HG02970 (cell line): ENCODE measurements around the gene DNAAF5.

Experiments used
- ATAC-seq: cut with Tn5 transposase; IDR thresholded peaks from one replicate; pipeline ENCODE4 v1.9.1; 2021; ENCODE audit warnings: mild to moderate bottlenecking, moderate library complexity, moderate number of reproducible peaks; ENCODE audit not compliant: unreplicated experiment, low FRiP score

DNAAF5 gene

DNA sequence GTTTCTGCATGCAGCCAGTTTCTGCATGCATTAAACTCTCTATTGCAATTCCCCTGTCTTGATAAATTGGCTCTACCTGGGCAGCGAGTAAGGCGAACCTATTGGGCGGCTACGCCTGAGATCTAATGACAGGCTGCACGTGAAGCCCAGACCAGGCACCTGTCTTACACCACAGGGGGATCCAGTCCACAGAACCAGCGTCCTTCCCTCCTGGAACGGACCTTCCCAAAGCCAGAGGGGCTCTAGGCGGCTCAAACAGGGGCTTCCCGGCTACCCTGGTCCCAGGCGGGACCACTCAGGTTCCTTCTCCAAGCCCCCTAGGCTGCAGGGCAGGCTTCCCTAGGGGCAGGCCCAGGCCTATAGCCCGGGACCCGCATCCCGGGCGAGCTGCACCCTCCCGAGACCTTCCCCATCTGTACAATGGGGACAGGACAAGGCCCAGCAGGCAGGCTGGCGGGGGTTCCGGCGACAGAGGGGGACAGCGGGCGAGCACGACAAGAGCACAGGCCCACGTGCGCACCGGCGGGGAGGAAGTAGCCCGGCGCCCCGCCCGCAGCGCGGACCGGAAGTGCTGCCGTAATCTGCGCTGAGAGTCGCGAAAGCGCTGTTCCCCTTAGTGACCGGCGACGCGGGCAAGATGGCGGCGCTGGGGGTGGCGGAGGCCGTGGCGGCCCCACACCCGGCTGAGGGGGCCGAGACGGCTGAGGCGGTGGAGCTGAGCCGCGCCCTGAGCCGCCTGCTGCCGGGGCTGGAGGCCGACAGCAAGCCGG is at the start of gene DNAAF5:
Gene DNAAF5, plus strand, starts transcription at position 616 of the 770 bp plus-strand sequence. Its CDS starts 22 bp downstream, at position 638.
- ATAC-seq, result peak; percentile 82

DNA sequence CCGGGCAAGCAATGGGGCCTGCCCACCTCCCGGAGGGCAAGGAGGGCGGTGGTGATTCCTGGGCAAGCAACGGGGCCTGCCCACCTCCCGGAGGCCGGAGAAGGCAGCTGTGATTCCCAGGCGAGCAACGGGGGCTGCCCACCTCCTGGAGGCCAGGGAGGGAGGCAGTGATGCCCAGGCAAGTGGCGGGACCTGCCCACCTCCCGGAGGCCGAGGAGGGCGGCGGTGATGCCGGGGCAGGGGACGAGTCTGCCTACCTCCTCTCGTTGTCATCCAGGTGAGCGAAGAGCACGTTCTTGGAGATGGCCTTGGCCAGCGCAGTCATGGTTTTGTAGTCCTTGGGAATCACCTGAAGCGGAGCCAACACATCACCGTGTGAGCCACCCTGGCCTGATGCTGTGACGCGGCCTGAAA is 49.5 kb upstream of the DNAAF5 start:
- no peak for ATAC-seq

DNA sequence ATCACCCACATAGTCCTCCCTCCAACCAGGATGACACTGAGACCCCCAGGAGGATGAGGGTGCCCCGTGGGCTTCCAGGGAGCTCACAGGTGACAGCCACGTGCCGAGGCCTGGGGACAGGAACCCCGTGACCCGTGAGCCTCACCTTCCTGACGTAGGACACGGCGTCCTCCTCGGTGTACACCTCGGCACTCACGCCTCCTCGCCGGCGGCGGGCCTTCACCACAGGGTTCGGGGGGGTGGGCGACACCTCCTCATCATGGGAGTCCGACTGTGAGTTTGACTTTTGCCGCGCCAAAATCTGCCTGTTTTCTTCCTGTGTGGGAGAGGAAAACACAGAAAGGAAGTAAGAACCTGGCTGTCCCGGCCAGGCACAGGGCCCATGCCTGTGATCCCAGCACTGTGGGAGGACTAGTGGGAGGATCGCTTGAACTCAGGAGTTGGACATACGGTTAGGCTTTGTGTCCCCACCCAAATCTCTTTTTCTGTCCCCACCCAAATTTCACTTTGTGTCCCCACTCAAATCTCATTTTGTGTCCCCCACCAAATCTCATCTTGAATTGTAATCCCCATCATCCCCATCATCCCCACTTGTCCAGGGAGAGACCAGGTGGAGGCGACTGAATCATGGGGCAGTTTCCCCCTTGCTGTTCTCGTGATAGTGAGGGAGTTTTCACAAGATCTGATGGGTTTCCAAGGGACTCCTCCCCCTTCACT is 45.9 kb upstream of the DNAAF5 start:
- ATAC-seq, result no peak

DNA sequence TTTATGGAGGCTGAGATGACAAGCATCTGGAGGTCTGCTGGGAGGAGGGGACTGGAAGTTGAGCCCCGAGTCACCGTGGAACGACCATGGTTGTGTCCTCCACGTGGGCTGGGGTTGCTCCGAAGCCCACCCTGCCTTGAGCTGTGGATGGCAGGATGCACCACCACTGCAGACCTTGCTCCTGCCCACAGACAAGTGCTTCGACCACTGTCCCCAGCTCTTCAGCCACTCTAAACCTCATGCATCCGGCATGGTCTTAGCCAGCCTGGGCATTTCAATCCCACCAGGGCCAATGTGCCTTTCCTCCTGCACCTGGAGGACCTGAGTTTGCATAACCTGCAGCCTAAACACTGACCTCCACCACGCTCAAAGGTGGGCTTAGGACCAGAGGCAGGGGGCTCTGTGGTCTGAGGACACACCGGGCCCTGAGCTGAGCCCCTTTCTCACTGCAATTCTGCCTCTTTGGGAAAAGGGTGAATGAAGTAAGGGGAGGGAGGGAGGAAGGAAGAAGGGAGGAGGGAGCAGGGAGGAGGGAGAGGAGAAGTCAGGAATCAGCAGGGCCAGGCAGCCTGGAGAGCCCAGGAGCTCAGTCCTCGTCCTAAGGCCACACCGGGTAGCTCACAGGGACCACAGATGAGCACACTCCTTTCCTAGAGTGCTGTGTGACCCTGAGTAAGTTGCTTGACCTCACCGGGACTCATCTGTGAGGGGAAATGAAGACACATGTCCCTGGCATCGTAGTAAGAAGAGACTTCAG is 44.8 kb upstream of the DNAAF5 start:
- no peak for ATAC-seq

DNA sequence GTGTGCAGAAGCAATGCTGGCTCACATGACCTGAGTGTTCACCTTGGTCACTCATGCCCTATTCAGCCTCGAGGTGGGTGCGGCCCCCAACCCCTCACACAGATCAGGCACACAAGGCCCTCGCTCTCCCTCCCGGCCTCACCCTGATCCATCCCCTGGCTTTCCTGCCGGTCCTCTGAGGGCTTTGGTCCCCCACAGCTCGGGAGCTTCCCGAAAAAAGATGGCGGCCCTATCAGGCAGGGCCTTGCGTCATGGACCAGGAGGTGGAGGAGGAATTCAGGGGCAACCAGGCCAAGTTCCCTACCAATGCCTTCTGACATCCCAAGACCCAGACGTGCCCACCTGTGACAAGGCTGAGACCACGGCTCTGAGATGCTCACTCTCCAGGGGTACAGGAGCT is 43.7 kb upstream of the DNAAF5 start:
- no peak for ATAC-seq

DNA sequence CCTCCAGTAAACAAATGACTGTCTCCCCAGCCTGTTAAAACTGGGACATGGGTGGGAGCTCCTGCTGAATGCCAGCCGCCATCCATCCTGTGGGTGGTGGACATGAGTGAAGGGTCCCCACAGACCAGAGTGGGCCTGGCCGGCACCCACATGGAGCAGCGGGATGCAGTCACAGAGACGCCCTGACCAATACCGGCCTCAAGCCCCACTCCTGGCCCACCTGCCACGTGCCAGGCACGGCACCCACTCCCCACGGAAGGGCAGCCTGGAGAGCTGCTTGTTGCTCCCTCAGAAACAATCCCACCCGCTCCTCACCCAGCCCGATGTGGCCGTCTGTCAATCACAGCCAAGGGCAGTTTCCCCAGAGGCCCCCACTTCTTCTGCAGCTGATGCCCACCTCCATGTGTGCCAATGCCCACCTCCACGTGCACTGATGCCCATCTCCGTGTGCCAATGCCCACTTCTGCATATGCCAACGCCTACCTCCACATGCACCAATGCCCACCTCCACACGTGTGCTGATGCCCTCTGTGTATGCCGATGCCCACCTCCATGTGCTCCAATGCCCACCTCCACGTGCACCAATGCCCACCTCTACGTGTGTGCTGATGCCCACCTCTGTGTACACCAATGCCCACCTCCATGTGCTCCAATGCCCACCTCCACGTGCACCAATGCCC is 42.8 kb upstream of the DNAAF5 start:
- ATAC-seq, result no peak

DNA sequence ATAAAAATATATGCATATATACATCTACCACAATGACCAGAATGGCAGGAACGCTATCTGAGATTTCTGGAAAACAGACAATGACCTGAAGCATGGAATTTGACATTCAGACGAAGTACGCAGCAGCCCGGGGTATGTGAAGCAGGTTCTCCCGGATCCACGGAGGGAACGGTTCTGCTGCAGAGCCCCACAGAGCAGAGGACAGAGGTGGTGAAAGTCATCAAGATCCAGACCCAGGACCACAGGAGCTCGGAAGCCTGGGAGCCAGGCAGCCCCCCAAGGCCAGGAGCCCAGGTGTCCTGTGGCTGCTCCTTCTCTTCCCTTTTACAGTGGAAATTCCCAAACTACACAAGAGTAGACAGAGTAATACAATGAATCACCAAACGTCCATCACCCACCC is 42.1 kb upstream of the DNAAF5 start:
- ATAC-seq, result no peak

DNA sequence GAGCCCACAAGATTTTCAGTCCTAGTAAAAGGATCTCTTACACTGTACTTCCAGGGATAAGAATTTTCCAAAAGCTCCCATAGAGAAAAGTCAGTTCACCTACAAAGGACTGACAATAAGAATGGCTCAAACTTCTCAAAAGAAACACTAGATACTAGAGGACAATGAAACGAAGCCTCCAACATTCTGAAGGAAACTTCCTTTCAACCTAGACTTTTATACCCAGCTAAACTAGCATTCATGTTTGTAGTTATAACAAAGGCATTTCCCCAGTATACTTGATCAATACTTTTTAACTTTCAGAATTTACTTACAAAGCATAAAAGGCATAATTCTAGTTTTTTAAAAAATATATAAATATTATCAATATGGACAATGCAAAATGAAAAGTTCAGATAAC is 41.0 kb upstream of the DNAAF5 start:
- no peak for ATAC-seq

DNA sequence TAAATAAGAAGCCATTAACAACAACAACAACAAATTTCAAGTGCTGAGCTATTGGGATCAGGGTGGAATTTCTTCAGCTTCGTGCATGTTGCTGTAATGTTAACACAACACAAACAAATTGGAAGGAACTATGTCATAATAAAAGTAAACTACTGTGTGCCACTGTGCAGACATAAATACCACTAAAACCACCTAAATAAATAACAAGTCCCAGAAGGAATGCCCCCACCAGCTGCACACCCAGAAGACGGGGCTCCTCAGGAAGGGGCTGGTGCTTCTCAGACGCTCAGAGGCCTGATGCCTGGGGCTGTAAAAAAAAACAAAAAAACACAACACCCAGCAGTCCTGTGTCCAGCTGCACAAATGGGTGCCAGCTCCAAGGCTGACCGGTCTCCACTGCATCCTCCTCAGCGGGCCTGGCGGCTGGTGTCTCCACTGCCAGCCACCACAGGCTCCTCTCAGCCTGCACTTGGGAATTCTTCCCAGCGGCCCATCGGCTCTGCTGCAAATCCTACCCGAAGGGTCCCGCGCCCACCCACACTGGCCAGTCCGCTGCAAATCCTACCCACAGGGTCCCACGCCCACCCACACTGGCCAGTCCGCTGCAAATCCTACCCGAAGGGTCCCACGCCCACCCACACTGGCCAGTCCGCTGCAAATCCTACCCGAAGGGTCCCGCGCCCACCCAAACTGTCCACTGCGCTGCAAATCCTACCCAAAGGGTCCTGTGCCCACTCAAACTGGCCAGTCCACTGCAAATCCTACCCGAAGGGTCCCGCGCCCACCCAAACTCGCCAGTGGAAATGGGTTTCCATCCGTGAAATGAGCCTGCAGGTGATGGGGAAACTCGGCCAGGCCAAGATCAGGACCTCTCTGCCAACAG is 35.8 kb upstream of the DNAAF5 start:
- ATAC-seq, result no peak

DNA sequence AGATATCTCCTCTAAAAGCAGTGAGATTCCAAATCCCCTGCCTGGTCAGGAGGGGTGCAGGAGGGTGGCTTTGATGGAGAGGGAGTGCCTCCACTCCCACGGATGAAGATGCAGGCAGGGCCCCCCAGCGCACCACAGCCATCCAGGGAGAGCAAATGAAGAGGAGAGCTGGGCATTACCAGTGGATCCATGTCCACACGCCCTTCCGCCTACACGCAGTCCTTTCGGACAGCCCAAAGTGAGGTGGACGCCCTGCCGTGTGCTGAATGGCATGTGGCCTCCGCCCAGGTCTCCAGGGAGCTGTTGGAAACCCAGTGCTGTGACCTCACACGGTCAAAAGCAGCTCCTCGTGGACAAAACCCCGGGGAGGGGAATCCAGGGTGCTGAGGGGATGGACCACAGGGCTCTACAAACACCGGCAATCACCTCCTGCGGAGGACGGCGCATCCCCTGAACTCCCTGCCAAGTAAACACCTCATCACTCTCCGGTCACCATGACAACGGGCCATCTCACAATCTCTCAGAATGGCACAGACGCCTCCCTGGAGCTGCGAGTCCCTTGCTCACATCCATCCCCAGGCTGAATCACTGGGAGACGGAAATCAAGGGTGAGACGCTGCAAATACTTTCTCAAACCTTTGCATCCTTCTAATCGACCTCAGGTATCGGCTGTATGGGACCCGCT is 35.0 kb upstream of the DNAAF5 start:
- ATAC-seq, result no peak

DNA sequence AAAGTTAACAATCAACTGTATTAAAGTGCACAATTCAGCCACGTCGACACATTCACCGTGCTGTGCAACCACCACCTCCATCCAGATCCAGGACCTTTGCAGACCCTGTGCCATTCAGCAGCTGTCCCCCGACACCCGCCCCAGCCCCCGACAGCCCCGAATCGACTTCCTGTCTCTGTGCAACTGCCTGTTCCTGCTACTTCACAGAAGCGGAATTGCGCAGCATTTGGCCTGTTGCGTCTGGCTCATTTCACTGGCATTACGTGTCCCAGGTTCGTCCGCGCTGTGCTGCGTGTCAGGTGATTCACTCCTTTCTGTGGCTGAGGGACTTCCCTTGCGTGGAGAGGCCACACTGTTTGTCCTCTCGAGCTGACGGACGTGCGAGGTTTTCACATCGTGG is 33.2 kb upstream of the DNAAF5 start:
- ATAC-seq, result no peak

DNA sequence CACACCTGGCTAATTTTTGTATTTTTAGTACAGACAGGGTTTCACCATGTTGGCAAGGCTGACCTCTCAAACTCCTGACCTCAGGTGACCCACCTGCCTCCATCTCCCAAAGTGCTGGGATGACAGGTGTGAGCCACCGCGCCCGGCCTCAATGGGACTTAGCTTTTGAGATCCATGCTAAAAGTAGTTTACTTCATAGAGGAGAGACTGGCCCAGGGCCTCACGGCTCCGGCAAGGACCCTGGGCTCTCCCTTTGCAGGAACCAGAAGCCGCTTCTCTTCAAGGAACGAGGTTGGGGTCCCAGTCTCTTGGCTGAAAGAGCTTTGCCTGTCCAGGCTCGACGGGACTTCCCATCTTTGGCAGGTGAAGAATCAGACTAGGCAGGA is 30.1 kb upstream of the DNAAF5 start:
- ATAC-seq, result no peak

DNA sequence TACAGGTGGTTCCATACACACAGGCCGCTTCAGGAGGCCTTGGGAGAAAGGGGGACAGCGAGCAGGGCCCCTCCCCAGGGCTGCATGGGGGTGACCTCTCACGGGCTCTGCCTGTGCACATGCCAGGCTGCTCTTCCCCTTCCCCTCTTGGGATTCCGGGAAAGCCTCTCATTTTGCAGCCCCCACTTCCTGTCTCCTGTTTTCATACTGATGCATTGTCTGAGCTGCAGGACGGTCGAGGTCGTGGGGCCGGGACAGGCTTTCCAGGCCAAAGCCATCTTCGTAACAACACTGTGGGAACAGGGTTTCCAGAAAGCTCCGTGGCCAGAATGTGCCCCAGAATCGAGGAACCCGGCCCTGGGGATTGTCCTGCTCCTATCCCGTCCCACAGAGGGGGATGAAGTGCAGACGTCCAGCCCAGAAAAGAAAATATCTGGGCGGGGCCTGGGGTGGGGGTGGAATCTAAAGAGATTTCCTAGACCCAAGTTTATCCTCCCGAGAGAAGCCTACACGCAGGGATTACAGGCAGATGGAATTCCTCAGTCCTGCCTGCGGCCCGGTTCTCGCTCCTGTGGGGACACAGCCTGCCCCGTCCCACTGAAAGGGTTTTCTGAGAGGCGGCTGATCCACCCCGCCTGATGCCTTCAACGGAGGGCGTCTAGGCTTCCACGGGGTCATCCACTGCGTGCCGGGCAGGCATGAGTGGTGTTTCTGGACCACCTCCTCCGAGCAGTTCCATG is 29.5 kb upstream of the DNAAF5 start:
- no peak for ATAC-seq

DNA sequence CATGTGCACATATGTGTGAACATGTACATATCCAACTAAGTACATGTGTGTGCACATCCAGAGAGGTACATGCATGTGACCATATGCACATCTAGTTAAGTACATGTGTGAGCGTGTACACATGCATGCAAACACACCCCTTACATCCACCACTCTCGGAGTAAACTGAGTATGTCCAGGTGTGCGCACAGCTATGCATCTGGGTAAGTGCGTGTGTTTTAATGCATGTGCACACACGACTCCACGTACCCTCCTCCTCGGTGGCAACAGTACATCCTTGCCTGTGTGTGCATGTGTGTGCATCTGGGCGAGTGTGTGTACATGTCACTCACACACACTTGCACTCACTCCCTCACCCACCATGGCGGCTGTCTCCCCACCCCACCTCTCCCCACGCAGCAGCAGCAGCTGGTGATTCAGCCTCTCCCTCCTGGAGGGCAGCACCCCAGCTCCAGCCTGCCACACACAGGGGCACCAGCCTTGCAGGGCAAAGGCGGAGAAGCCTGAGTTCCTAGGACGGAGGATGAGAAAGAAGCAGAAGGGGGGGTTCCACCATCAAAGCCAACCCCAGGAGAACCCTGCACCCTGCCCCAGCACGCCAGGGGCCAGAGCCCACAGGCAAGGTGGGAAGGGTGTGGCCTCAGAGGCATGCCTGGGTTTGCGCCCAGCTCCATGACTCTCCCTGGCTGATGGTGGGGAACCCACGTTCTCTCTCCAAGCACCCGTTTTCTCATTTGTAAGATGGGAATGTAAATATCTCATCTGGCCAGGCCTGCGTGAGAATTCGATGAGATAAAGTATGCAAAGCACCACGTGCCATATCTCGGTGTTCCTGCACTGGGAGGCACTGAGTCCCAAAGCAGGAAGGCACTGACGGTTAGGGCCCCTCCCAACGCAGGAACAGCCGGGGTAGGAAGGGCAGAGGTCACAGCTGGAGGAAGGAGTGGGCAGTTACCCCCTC is 27.7 kb upstream of the DNAAF5 start:
- no peak for ATAC-seq

DNA sequence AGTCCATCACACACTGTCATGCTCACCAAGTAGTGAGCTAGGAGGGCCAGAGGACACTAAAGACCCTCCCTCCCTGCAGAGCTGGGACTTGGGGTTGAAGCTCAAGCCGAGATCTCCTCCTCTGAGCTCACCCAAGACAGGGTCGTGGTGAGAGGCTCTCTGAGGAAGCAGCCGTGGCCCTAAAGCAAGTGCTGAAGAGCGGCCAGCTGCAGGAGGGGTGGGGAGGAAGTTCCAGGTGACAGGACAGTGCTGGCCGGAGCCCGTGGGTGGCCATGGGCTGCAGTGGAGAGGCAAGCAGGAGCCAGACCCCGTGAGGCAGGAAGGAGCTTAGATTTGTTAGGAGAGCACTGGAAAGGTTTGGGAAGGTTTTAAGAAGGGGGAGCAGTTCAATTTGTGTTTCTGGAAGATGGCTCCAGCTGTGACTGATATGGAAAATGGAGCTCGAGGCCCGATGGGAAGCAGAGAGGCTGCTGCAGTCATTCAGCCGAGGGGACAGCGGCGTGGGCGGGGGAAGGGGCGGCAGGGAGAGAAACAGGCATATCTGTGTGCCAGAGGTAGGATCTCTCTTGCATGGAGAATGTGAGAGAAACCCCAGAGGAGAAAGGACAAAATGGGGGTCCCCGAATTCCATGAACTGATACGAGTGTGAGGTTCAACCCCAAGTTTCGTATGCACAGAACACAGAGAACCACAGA is 26.9 kb upstream of the DNAAF5 start:
- no peak for ATAC-seq

DNA sequence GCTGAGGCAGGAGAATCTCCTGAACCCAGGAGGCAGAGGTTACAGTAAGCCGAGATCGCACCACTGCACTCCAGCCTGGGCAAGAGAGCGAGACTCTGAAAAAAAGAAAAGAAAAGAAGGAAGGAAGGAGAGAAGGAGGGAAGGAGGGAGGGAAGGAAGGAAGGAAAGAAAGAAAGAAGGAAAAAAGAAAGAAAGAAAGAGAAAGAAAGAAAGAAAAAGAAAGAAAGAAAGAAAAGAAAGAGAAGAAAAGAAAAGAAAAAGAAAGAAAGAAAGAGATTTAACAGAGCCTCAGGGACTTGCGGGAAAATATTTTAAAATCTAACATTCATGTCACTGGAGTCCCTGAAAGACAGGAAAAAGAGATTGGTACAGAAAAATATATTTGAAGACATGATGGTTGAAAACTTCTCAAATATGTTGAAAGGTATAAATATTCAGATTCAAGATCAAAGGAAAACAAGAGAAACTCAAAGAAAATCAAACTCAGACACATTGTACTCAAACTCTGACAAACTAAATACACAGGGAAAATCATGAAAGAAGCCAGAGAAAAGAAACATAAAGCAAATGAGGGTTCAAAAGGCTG is 25.3 kb upstream of the DNAAF5 start:
- no peak for ATAC-seq

DNA sequence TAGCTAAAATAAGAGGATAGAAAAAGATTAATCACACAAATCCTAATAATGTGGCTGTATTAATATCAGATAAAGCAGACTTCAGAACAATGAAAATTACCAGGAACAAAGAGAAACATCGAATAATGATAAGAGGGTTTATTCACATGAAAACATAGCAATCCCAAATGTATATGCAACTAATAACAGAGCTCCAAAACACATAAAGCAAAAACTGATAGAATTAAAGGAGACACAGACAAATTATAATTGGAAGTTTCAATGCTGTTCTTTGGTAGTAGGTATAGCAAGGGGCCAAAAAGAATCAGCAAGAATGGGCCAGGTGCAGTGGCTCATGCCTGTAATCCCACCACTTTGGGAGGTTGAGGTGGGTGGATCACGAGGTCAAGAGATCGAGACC is 23.4 kb upstream of the DNAAF5 start:
- ATAC-seq, result no peak
